HCT116 (cell line): ENCODE measurements around the gene SLC16A1. TPM values are rescaled to one million over a fixed set of nuclear protein-coding genes. Genes with fewer than 3 reads are reported as not detected.

Source experiments
- ATAC-seq: fragments of 200-7000 bp; cut with Tn5 transposase; 2 replicates; pipeline ENCODE4 v1.9.1; 2020; ENCODE audit warnings: mild to moderate bottlenecking, moderate library complexity
- BruUV-seq: library from RNA; stranded (reverse); fragments of 400-500 nt; replicated peaks from 2 replicates; lab custom pipeline; 2021; lab: Mats Ljungman, UMichigan
- CTCF ChIA-PET: fragments of 300-600 bp; sonication (Branson Sonifier 250); formaldehyde crosslinking; loops from one replicate; lab custom pipeline; 2021; ENCODE audit warnings: antibody characterized with exemption; lab: Charles Lee
- POLR2A ChIA-PET: fragments of 300-600, 350-600 bp; sonication (Branson Sonifier 250); formaldehyde crosslinking; loops from one replicate; lab custom pipeline; 2021; ENCODE audit warnings: antibody characterized with exemption; lab: Charles Lee
- RAD21 ChIA-PET, 2 experiments: fragments of 300-600 bp; sonication (Branson Sonifier 250); formaldehyde crosslinking; loops; one replicate each; lab custom pipeline; 2023; ENCODE audit warnings: low total read pairs in 2 of 2; ENCODE audit not compliant: uncharacterized antibody in 2 of 2, unreplicated experiment in 2 of 2, low non-redundant PET in 1 of 2; lab: Charles Lee
- DNase-seq: peaks from one replicate; pipeline ENCODE4 v3.0.0-alpha.2; 2010; ENCODE audit warnings: low read depth, low spot score
- H2AFZ ChIP-seq: fragments of 200-600 bp; shearing (Covaris generic), sonication (generic); 2 replicates; pipeline ENCODE4 v1.6.1; 2017; ENCODE audit warnings: low read depth, mixed run types, mixed read lengths, antibody characterized with exemption, low read length; ENCODE audit not compliant: poor library complexity, severe bottlenecking
- H3K27ac ChIP-seq: 2 replicates; pipeline ENCODE4 v1.5.1; 2012; ENCODE audit warnings: low read depth, low read length
- H3K27me3 ChIP-seq: fragments of 200-600 bp; sonication (generic); 2 replicates; pipeline ENCODE4 v1.6.1; 2016; ENCODE audit warnings: mixed run types, low read length, mixed read lengths; ENCODE audit not compliant: insufficient read depth
- H3K36me3 ChIP-seq, 2 experiments: fragments of 200-500 bp in 1 of 2; fragments of 200-600 bp in 1 of 2; sonication (Bioruptor generic) in 1 of 2; sonication (generic) in 1 of 2; 2 replicates each; pipeline versions ENCODE4 v1.5.1 to v1.6.1; 2014 to 2016; ENCODE audit warnings: low read length in 2 of 2, inconsistent platforms in 1 of 2, mixed read lengths in 1 of 2, mixed run types in 1 of 2; ENCODE audit not compliant: insufficient read depth in 2 of 2, control insufficient read depth in 1 of 2
- H3K4me1 ChIP-seq, 2 experiments: fragments of 200-600 bp in 1 of 2; sonication (generic) in 1 of 2; 2 replicates each; pipeline versions ENCODE4 v1.5.1 to v1.6.1; 2012 to 2017; ENCODE audit warnings: low read length in 2 of 2, inconsistent platforms in 1 of 2, mild to moderate bottlenecking in 1 of 2, mixed read lengths in 1 of 2, mixed run types in 1 of 2, moderate library complexity in 1 of 2; ENCODE audit not compliant: insufficient read depth in 2 of 2, control insufficient read depth in 1 of 2
- H3K4me2 ChIP-seq: fragments of 200-600 bp; sonication (generic); 2 replicates; pipeline ENCODE4 v1.6.1; 2017; ENCODE audit warnings: mixed run types, low read length, mixed read lengths
- H3K4me3 ChIP-seq, 2 experiments: fragments of 200-600 bp in 1 of 2; sonication (generic) in 1 of 2; replicated peaks in 1 of 2; 2 replicates each; pipeline ENCODE4 v1.5.1; 2011 to 2016; ENCODE audit warnings: low read length in 2 of 2, control low read depth in 1 of 2, low read depth in 1 of 2, mild to moderate bottlenecking in 1 of 2, mixed read lengths in 1 of 2, mixed run types in 1 of 2
- H3K79me2 ChIP-seq: fragments of 200-600 bp; sonication (generic); 2 replicates; pipeline ENCODE4 v1.6.1; 2017; ENCODE audit warnings: mild to moderate bottlenecking, mixed run types, low read length, moderate library complexity, mixed read lengths; ENCODE audit not compliant: insufficient read depth
- H3K9ac ChIP-seq: fragments of 200-600 bp; sonication (generic); 2 replicates; pipeline ENCODE4 v1.6.1; 2016; ENCODE audit warnings: low read length, mixed read lengths
- H3K9me2 ChIP-seq: fragments of 200-600 bp; sonication (generic), shearing (Covaris generic); 2 replicates; pipeline ENCODE4 v1.6.1; 2017; ENCODE audit warnings: mixed run types, mild to moderate bottlenecking, moderate library complexity; ENCODE audit not compliant: insufficient read depth
- H3K9me3 ChIP-seq, 2 experiments: fragments of 200-500 bp in 1 of 2; fragments of 200-600 bp in 1 of 2; sonication (Bioruptor generic) in 1 of 2; sonication (generic) in 1 of 2; 2 replicates each; pipeline ENCODE4 v1.6.1; 2014 to 2017; ENCODE audit warnings: low read length in 2 of 2, mixed read lengths in 2 of 2, inconsistent platforms in 1 of 2, low read depth in 1 of 2, mild to moderate bottlenecking in 1 of 2, mixed run types in 1 of 2, moderate library complexity in 1 of 2; ENCODE audit not compliant: control insufficient read depth in 1 of 2, insufficient read depth in 1 of 2
- H4K20me1 ChIP-seq: fragments of 200-600 bp; sonication (generic), shearing (Covaris generic); 2 replicates; pipeline ENCODE4 v1.6.1; 2017; ENCODE audit warnings: mixed run types, mild to moderate bottlenecking, moderate library complexity; ENCODE audit not compliant: insufficient read depth
- CBX3 ChIP-seq: IDR thresholded peaks from 2 replicates; pipeline ENCODE4 v1.6.1; 2012; ENCODE audit warnings: low read depth
- EGR1 ChIP-seq: IDR thresholded peaks from 2 replicates; pipeline ENCODE4 v1.6.1; 2012; ENCODE audit warnings: low read depth
- ELF1 ChIP-seq: IDR thresholded peaks from 2 replicates; pipeline ENCODE4 v1.6.1; 2012; ENCODE audit warnings: low read depth, borderline replicate concordance
- EZH2 ChIP-seq: fragments of 200-600 bp; sonication (generic); IDR thresholded peaks from 2 replicates; pipeline ENCODE4 v1.6.1; 2017; ENCODE audit warnings: antibody characterized with exemption, mixed run types
- EZH2phosphoT487 ChIP-seq: fragments of 200-600 bp; IDR thresholded peaks from 2 replicates; pipeline ENCODE4 v1.6.1; 2018; ENCODE audit warnings: antibody characterized with exemption, borderline replicate concordance
- JUND ChIP-seq: IDR thresholded peaks from 2 replicates; pipeline ENCODE4 v1.6.1; 2012
- POLR2A ChIP-seq: IDR thresholded peaks from 2 replicates; pipeline ENCODE4 v1.7.0; 2011; ENCODE audit warnings: borderline replicate concordance; ENCODE audit not compliant: insufficient read depth, insufficient read length; ENCODE audit errors: extremely low read depth
- RAD21 ChIP-seq: IDR thresholded peaks from 2 replicates; pipeline ENCODE4 v1.6.1; 2012; ENCODE audit warnings: low read depth, mild to moderate bottlenecking
- SRF ChIP-seq: IDR thresholded peaks from 2 replicates; pipeline ENCODE4 v1.6.1; 2012; ENCODE audit warnings: low read depth
- YY1 ChIP-seq: IDR thresholded peaks from 2 replicates; pipeline ENCODE4 v1.6.1; 2011; ENCODE audit warnings: low read length, low read depth, moderate library complexity, mild to moderate bottlenecking; ENCODE audit not compliant: insufficient replicate concordance; ENCODE audit errors: extremely low read depth
- ZFX ChIP-seq: fragments of 450-650 bp; IDR thresholded peaks from 2 replicates; pipeline ENCODE4 v1.6.1; 2017
- ZNF274 ChIP-seq: fragments of 200-500 bp; sonication (Bioruptor generic); IDR thresholded peaks from 2 replicates; pipeline ENCODE4 v1.6.1; 2014; ENCODE audit warnings: mild to moderate bottlenecking, low read depth, low read length, inconsistent platforms
- intact Hi-C: fragments of 100-400 bp; cut with micrococcal nuclease; formaldehyde crosslinking; loops from 2 replicates; pipeline ENCODE4 v1.10.0; 2022
- total RNA-seq: library from RNA; stranded (reverse); gene quantifications from one replicate; pipeline ENCODE4 v1.2.1, GENCODE V29; 2021; ENCODE audit not compliant: unreplicated experiment
- TF ChIP-seq, protein P1 (sequence below): IDR thresholded peaks from 2 replicates; pipeline ENCODE4 v1.6.1; 2011; ENCODE audit warnings: mild to moderate bottlenecking, low read length, moderate library complexity; ENCODE audit not compliant: insufficient replicate concordance; ENCODE audit errors: extremely low read depth
- TF ChIP-seq, protein P2 (sequence below): IDR thresholded peaks from 2 replicates; pipeline ENCODE4 v1.6.1; 2012
- TF ChIP-seq, protein P3 (sequence below): IDR thresholded peaks from 2 replicates; pipeline ENCODE4 v1.6.1; 2012; ENCODE audit warnings: low read depth
- TF ChIP-seq, protein P4 (sequence below), 3 experiments: fragments of 200-600 bp in 1 of 3; sonication (generic) in 1 of 3; IDR thresholded peaks in 2 of 3; conservative IDR thresholded peaks in 1 of 3; 2 replicates each; pipeline ENCODE4 v1.5.1; 2012 to 2017; ENCODE audit warnings: low read depth in 2 of 3, low read length in 2 of 3, antibody characterized with exemption in 1 of 3, borderline replicate concordance in 1 of 3, control low read depth in 1 of 3, mild to moderate bottlenecking in 1 of 3, mixed read lengths in 1 of 3, mixed run types in 1 of 3, moderate library complexity in 1 of 3; ENCODE audit not compliant: insufficient read depth in 1 of 3

SLC16A1 gene
- total RNA-seq, 1 experiment from 2014 or later = 96.7 TPM

DNA sequence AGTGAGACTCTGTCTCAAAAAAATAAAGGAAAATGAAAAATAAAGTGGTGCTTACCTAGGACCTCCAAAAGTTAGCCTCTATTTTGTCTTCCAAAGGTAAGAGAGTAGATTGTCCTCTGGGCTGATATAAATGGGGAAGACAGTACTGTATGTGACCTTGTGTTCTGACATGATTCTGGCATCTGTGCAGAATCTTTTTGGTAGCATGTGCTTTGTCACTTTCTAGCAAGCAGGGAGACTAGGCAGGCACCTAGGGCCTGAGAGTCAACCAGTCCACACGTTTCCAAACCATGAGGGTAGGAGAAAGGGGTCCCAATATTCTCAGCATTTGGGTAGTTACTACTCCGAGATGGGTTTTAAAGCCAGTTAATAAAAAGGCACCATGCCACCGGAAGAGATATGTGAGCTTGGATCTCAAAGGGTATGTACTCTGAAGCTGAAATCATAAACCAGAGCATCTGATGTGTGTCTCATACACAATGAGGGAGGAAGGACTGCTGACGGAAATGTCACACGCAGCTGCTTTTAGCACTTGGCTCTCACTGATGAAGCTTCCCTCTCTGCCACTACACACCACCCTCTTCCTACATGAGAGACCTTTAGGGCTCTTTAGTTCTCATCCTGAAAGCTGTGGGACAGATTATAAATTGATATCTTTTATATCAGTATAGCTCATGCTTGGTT lies 27.0 kb upstream of the SLC16A1 start (continued):
- TF ChIP-seq, protein P1, sequence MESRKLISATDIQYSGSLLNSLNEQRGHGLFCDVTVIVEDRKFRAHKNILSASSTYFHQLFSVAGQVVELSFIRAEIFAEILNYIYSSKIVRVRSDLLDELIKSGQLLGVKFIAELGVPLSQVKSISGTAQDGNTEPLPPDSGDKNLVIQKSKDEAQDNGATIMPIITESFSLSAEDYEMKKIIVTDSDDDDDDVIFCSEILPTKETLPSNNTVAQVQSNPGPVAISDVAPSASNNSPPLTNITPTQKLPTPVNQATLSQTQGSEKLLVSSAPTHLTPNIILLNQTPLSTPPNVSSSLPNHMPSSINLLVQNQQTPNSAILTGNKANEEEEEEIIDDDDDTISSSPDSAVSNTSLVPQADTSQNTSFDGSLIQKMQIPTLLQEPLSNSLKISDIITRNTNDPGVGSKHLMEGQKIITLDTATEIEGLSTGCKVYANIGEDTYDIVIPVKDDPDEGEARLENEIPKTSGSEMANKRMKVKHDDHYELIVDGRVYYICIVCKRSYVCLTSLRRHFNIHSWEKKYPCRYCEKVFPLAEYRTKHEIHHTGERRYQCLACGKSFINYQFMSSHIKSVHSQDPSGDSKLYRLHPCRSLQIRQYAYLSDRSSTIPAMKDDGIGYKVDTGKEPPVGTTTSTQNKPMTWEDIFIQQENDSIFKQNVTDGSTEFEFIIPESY = no peak
- TF ChIP-seq CBX3 (no peak), RAD21 (no peak), EZH2 (no peak), POLR2A (no peak), ELF1 (no peak), EGR1 (no peak), ZNF274 (no peak), YY1 (no peak)
- TF ChIP-seq, protein P2, sequence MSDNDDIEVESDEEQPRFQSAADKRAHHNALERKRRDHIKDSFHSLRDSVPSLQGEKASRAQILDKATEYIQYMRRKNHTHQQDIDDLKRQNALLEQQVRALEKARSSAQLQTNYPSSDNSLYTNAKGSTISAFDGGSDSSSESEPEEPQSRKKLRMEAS = no peak
- TF ChIP-seq, all 23 proteins: peak for 0

DNA sequence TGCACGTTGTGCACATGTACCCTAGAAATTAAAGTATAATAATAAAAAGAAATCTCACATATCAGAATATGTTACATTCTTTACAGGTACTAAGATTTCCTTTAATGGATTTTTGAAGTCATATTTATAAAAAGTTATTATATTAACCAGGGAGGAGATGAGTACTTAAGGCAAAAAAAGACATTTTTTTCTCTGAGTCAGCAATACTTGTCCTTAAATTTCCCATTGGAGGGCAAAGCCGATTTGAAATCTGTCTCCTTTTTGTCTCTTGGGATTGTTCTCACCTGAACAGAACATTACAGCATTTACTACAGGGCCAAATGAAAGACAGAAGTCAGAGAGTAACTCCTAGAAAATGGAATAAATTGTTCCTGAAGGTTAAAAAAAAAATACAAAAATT lies 26.3 kb upstream of the SLC16A1 start:
- Histone ChIP-seq H4K20me1 (no peaks in the 10 kb centered on the region), H3K4me2 (no peak overlapping the region), H2AFZ (no peak overlapping the region), H3K9me3 (no peaks in the 10 kb centered on the region), H3K36me3 (no peaks in the 10 kb centered on the region), H3K4me1 (no peaks in the 10 kb centered on the region), H3K27me3 (no peaks in the 10 kb centered on the region), H3K9me2 (no peaks in the 10 kb centered on the region), H3K4me3 (no peak overlapping the region), H3K27ac (no peak overlapping the region), H3K9ac (no peak overlapping the region), H3K79me2 (no peaks in the 10 kb centered on the region; the same call in none of the 2 replicates)
- ATAC-seq (no peak), DNase-seq (no peak)
- RAD21 ChIA-PET = no interaction called here
- POLR2A ChIA-PET = no interaction called here
- CTCF ChIA-PET = no interaction called here
- BruUV-seq = no TSS peak
- intact Hi-C loops = no loop called here
- TF ChIP-seq ZNF274 = no peak
- no peak for TF ChIP-seq JUND
- TF ChIP-seq CBX3 = no peak
- TF ChIP-seq, protein P3, sequence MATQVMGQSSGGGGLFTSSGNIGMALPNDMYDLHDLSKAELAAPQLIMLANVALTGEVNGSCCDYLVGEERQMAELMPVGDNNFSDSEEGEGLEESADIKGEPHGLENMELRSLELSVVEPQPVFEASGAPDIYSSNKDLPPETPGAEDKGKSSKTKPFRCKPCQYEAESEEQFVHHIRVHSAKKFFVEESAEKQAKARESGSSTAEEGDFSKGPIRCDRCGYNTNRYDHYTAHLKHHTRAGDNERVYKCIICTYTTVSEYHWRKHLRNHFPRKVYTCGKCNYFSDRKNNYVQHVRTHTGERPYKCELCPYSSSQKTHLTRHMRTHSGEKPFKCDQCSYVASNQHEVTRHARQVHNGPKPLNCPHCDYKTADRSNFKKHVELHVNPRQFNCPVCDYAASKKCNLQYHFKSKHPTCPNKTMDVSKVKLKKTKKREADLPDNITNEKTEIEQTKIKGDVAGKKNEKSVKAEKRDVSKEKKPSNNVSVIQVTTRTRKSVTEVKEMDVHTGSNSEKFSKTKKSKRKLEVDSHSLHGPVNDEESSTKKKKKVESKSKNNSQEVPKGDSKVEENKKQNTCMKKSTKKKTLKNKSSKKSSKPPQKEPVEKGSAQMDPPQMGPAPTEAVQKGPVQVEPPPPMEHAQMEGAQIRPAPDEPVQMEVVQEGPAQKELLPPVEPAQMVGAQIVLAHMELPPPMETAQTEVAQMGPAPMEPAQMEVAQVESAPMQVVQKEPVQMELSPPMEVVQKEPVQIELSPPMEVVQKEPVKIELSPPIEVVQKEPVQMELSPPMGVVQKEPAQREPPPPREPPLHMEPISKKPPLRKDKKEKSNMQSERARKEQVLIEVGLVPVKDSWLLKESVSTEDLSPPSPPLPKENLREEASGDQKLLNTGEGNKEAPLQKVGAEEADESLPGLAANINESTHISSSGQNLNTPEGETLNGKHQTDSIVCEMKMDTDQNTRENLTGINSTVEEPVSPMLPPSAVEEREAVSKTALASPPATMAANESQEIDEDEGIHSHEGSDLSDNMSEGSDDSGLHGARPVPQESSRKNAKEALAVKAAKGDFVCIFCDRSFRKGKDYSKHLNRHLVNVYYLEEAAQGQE = no peak
- TF ChIP-seq ELF1 = no peak
- no peak for TF ChIP-seq YY1
- TF ChIP-seq EZH2phosphoT487 = no peak
- TF ChIP-seq POLR2A = no peak
- TF ChIP-seq, protein P4, sequence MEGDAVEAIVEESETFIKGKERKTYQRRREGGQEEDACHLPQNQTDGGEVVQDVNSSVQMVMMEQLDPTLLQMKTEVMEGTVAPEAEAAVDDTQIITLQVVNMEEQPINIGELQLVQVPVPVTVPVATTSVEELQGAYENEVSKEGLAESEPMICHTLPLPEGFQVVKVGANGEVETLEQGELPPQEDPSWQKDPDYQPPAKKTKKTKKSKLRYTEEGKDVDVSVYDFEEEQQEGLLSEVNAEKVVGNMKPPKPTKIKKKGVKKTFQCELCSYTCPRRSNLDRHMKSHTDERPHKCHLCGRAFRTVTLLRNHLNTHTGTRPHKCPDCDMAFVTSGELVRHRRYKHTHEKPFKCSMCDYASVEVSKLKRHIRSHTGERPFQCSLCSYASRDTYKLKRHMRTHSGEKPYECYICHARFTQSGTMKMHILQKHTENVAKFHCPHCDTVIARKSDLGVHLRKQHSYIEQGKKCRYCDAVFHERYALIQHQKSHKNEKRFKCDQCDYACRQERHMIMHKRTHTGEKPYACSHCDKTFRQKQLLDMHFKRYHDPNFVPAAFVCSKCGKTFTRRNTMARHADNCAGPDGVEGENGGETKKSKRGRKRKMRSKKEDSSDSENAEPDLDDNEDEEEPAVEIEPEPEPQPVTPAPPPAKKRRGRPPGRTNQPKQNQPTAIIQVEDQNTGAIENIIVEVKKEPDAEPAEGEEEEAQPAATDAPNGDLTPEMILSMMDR (IDR thresholded peaks at IDR 0.05 in 2 of 3, conservative IDR thresholded peaks at IDR 0.05 in 1 of 3; ENCODE audit: borderline replicate concordance in 1 of 3, insufficient read depth in 1 of 3, low read depth in 2 of 3, low read length in 2 of 3) = no peak
- no peak for TF ChIP-seq SRF
- TF ChIP-seq ZFX = no peak
- TF ChIP-seq RAD21 = no peak
